ENCODE measurements around the gene FLT1.

FLT1 gene

DNA sequence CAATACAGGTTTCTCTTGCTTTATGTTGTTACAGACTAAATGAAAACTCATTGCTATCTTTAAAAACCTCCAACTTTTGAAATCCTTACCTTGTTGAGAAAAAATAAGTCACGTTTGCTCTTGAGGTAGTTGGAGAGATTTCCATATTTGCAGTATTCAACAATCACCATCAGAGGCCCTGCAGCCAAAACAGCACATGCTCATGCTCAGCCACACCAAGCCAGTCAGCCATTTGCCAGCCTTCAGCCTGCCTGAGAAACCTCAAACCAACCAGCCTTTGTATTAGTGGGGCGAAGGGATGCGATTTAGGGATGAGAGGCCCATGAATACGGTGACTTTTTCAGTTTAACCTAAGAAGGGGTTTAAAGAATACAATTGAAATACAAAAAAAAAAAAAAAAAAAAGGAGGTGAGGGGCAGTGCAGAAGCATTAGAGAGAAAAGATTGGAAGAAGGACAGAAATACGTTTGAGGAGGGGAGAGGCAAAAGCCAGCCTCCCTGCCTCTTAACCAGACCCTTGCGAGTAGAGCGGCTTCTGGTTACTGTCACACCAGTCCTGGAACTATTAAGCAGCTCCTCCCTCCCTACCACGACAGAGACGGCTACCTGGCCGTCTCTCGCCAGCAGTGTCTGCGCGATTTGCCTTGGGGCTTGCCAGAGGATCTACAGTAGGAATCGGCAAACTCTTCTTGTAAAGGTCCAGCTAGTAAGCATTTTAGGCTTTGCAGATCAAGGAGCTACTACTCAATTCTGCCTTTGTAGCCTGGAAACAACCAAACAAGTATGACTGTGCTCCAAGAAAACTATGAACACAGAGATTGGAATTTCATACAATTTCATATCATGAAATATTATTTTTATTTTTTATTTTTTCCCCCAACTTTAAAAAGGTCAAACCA, 167.3 kb downstream of the FLT1 start:
- no peak for TF ChIP-seq POLR2A (IDR thresholded peaks at IDR 0.05; ENCODE audit: low read depth, low read length)
- FAIRE-seq = no peak
- no peak for DNase-seq (ENCODE audit: insufficient read length, low spot score)

DNA sequence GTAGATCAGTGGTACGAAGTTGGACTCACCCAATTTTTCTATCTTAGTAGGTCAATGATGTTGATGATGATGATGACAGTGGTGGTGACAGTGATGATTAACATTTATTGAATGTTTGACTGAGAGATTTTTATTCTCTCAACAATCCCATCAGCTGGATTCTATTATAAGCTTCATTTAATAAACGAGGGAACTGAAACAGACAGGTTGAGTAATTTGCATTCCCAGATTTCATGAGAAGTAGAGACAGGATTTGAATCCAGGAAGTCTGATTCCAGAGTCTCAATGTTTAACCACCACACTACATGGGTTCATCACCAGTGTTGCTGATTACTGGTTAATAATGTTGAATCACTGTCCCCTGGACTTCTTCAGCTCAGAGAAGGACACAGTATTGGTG, 168.9 kb downstream of the FLT1 start:
- no peak for FAIRE-seq
- no peak for TF ChIP-seq POLR2A (IDR thresholded peaks at IDR 0.05; ENCODE audit: low read depth, low read length)
- DNase-seq (ENCODE audit: insufficient read length, low spot score) = no peak

DNA sequence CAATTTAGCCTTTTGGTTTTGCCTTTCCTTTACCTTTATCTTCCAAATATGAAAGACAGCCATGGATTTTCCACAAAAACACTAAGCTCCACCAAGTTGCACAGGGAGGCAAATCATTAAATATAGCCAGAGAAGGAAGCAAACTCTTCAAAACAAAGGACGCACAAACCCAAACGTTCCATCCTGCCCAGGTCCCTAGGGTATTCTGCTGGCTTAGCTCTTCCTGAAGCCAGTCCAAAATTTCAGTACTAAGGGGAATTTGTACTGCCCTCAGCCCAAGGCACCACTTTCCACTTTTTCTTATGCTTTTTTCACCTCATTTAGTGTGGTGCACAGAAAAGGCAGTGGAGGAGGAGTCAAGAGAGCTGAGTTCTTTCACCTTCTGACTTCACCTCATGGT, 169.9 kb downstream of the FLT1 start:
- no peak for TF ChIP-seq POLR2A (IDR thresholded peaks at IDR 0.05; ENCODE audit: low read depth, low read length)
- DNase-seq (ENCODE audit: insufficient read length, low spot score) = no peak
- no peak for FAIRE-seq

DNA sequence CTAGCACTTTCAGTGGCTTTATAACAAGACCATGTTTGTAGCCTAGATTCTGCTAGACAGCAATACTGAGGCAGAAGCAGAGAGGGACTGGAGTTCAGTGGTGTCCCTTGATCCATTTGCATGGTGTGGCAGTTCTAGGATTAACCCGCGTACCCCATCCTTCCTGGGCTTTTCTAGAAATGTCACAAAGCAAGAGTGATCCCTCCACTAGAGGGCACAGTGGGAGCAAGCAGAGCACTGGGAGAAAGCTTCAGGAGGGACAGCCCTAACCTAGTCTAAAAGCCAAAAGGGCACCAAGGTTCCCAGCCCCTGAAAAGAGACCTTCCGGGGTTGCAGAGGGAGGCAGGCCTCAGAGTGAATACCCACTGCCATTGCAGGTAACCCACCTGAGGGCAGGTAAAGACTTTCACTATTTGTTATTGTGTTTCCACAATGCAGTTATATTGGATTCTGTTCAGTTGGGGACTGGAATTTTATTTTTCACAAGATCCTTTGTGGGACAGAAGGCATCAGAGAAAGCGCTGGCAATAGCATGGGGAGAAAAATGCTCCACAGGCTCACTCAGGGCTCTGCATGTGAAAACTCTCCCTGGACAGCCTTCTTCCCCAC, 170.6 kb downstream of the FLT1 start:
- TF ChIP-seq POLR2A (IDR thresholded peaks at IDR 0.05; ENCODE audit: low read depth, low read length) = no peak
- no peak for FAIRE-seq
- DNase-seq (ENCODE audit: insufficient read length, low spot score) = peak; percentile 33

DNA sequence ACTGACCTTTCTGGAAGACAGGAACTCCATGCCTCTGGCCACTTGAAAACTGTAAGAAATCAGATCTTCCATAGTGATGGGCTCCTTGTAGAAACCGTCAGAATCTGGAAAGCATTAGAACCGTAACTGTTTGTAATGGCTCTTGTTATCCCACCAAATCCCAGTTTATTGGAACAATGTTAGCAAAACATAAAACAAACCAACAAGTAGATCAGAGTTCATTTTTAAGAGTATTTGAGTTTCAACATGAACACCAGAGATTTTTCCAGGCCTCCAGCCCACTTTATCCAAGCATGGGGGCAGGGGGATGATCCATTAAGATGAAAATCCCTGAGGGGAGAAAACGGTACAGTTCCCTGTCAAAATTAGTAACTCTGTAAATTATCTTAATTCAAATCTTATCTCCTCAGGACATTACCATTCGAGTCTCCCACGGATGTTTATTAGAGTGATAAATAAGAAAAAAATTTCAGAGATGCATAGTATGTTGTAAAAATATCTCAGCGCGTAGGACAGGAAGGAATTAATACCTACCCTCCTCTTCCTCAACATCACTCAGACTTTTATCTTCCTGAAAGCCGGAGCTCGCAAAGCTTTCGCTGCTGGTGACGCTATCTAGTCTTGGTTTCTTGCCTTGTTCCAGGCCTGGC, 172.5 kb downstream of the FLT1 start:
- no peak for FAIRE-seq
- no peak for TF ChIP-seq POLR2A (IDR thresholded peaks at IDR 0.05; ENCODE audit: low read depth, low read length)
- no peak for DNase-seq (ENCODE audit: insufficient read length, low spot score)

DNA sequence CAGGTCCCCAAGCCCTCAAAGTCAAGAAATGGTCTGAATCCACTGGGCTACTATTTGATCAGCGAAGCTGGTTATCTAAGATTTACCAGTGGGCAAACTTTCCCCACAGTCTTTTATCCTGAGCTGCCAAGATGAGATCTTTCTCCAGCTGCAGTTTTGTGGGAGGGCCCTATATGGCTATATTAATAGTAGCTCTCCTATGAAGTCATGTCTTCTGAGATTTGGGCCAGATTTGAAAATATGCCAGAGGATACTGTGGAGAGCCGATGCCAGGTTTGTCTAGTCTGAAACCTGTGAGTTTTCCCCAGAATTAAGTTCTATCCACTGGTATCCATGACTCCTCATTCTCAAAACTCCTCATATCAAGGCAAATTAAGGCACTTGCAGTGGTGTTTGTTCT, 173.2 kb downstream of the FLT1 start:
- FAIRE-seq (no peak), DNase-seq (ENCODE audit: insufficient read length, low spot score) (no peak)
- TF ChIP-seq POLR2A (IDR thresholded peaks at IDR 0.05; ENCODE audit: low read depth, low read length) = no peak

DNA sequence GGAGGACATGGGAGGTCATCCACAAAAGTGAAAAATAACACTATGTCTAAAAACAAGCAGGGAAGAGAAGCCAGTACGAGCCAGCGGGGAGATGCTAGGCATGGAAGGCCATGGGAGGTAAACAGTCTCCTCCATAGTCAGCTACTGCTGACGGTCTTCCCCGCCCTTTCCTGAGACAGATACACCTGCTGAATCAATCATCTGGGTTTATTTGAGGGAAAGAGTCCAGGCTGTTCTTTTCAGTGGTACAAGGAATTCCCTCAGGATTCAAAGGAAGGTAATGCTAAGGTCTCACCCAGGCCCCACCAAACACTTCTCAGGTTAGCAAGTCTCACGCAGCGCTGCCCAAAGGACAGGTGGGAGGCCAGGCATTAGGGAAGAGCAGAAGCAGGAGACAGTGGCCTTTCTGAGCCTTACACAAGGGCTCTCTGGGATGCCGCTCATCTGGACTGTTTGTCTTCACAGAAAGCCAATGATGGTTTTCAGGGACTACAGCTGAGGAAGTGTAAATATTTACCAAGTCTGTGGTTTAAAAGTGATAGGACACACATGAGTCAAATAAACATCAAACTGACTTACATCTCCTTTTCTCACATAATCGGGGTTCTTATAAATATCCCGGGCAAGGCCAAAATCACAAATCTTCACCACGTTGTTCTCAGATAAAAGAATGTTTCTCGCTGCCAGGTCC, 173.9 kb downstream of the FLT1 start:
- DNase-seq (ENCODE audit: insufficient read length, low spot score) = no peak
- FAIRE-seq = no peak
- no peak for TF ChIP-seq POLR2A (IDR thresholded peaks at IDR 0.05; ENCODE audit: low read depth, low read length)

DNA sequence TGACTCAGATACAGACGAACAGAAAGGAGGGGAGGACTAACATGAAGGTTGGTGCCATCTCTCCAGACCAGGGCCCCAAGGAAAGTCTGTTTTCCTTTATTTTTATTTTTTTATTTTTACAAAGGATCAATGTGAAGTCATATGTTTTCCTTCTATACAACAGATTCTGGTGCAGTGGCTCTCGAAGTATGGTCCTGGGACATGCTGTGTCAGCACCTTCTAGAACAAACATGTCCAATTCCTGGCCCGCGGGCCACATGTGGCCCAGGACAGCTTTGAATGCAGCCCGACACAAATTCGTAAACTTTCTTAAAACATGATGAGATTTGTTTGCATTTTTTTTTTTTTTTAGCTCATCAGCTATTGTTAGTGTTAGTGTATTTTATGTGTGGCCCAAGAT, 174.7 kb downstream of the FLT1 start:
- no peak for TF ChIP-seq POLR2A (IDR thresholded peaks at IDR 0.05; ENCODE audit: low read depth, low read length)
- DNase-seq (ENCODE audit: insufficient read length, low spot score) (no peak), FAIRE-seq (no peak)

DNA sequence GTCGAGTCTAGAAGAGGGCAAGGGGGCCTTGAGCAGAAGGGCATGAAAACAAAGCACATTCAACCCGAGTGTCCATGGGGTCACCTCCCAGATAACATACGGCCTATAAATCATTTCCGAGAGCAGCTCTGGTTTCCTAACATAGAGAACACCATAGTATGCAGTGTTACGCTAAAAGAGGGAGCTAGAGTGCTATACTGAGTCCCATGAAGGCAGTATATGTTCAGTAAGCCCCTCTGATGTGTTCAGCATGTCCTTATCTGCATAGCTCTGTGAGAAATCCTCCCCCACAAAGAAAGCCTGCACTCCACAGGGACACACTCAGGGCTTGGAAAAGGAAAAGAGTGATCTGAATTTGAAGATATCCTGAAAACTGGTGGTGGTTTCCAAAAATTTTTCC, 175.4 kb downstream of the FLT1 start:
- TF ChIP-seq POLR2A (IDR thresholded peaks at IDR 0.05; ENCODE audit: low read depth, low read length) = no peak
- FAIRE-seq (no peak), DNase-seq (ENCODE audit: insufficient read length, low spot score) (no peak)

DNA sequence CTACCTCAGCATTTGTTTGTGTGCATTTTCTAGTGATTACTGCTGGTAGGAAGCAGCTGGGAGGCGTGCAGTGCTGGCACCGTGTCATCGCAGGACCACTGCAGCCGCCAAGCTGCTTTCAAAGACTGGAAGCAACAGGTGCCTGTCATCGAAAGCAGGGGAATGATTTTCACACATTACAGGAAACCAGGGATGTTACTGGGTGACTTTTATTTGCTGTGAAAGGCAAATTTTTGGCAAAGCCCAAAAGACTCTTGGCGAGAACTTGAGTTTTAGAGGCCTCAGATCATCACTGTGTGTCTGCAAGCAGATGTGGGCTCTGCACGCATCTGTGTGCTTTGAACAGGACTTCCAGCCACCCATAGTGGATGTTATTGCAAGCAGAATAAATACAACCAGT, 176.4 kb downstream of the FLT1 start:
- DNase-seq (ENCODE audit: insufficient read length, low spot score) (no peak), FAIRE-seq (no peak)
- TF ChIP-seq POLR2A (IDR thresholded peaks at IDR 0.05; ENCODE audit: low read depth, low read length) = no peak

DNA sequence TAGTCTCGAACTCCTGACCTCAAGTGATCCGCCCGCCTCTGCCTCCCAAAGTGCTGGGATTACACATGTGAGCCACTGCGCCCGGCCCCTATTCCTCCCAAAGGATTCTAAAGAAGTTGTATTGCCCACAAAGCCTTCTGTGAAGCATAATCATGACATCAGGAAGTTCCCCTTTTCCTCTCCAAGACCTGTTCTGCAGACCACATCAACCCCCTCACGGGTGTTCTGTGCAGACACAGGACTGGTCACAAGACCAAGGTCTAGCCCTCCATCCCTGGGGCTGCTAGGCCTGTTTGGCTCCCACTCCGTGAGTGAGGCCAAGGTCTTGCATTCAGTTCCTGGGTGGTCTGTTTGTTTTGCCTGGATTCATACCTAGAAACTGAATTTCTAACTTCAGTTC, 178.1 kb downstream of the FLT1 start:
- DNase-seq (ENCODE audit: insufficient read length, low spot score) (no peak), FAIRE-seq (no peak)
- TF ChIP-seq POLR2A (IDR thresholded peaks at IDR 0.05; ENCODE audit: low read depth, low read length) = no peak

DNA sequence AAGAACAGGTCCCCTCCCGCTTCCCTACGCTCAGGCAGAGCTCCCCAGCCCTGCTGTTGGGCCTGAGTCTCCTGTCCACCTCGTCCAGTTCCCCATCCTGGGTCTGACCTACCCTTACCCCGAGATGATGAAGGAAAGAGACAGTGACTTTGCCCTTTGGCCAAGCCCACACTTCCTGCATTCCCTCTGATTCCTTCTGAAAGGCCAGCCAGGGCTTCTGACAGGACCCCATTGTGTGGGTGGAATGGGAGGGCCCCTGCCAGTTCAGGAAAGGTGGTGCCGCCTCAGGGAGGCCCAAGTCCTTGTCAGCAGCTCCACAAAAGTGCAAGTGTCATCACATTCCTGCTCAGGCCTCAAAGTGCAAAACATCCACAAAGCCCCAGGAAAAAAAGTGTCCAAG, 178.8 kb downstream of the FLT1 start:
- no peak for FAIRE-seq
- no peak for DNase-seq (ENCODE audit: insufficient read length, low spot score)
- no peak for TF ChIP-seq POLR2A (IDR thresholded peaks at IDR 0.05; ENCODE audit: low read depth, low read length)

DNA sequence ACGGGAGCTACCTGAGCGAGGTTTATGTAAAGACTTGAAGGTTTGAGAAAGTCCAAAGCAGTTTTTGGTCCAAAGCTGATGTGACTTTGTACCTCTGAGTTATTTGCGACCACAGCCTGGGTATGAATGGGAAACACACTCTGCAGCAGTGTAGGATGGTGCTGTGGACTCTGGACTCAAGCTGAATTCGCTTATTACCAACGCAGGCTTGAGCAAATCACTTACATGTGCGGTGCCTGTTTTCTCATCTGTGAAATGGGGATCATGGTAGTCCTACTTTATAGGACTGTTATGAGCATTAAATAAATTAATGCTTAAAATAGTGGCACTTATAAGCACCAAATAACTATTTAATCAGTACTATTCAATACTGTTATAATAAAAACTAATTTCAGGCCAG, 180.0 kb downstream of the FLT1 start:
- FAIRE-seq = no peak

DNA sequence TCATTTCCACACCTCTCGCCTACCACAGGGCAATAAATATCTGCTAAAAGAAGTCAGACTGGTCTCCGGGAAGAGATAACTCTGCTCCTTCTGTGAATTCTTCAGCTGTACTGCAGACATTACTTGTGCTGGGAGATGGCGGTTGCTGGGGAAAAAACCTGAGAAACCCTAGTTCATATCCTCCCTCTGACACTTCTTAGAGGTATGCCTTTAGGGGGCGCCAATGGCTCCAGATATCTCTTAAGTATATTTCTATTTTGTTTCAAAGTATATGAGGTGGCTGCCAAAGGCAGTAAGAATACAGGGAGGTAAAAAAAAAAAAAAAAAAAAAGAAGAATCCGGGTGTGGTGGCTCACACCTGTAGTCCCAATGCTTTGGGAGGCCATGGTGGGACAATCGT, 181.3 kb downstream of the FLT1 start:
- no peak for TF ChIP-seq POLR2A (IDR thresholded peaks at IDR 0.05; ENCODE audit: low read depth, low read length)
- DNase-seq (ENCODE audit: insufficient read length, low spot score) (no peak), FAIRE-seq (no peak)

More for the DNA sequence above, 180.0 kb downstream of the FLT1 start:
- no peak for DNase-seq (ENCODE audit: insufficient read length, low spot score)
- TF ChIP-seq POLR2A (IDR thresholded peaks at IDR 0.05; ENCODE audit: low read depth, low read length) = no peak

All from H54 (cell line).